ENCODE results near the gene KDM1A. TPM values are rescaled to one million over a fixed set of nuclear protein-coding genes. Genes with fewer than 3 reads are reported as not detected.

KDM1A gene
- total RNA-seq, 4 donors from 2014 or later = 44.4 to 56.5 (median 52.2) TPM

- Histone ChIP-seq H3K9me3 (no peaks in the 10 kb centered on the region), H3K4me3 (no peak overlapping the region), H3K4me1 (no peaks in the 10 kb centered on the region), H3K27me3 (no peaks in the 10 kb centered on the region), H3K36me3 (peaks cover 0 to 92% (median 0%) of the 10 kb centered on the region in 3 donors), H3K27ac (no peak overlapping the region)
- DNase-seq (ENCODE audit: low spot score in 2 of 2) = no peak
- WGBS, 2 donors = 86 to 97% methylated on average over 2 of the region's 2 CpGs
- TF ChIP-seq EP300 (IDR thresholded peaks at IDR 0.05) (no peak), POLR2A (IDR thresholded peaks at IDR 0.05) (no peak)
These were observed 46.1 kb downstream of the KDM1A start for GRCh38 chr1:23065385-23065784.

DNA sequence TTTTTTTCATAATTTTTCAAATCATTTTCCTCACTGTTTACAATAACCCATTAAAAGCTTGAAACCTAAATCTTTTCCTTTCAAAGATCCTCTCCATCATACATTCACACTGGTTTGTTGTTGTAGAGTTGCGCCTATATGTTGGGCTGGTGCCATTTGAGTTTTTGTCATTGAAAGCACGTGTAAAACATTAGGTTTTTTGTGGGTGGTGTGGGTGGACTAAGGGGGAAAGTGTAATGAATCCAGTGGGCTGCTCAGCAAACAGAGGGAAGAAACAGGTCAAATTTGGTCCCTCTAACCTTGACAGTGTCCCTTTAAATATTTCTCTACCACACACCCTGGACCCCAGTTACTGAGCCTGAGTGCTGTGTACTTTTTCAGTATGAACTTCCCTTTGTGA, 46.8 kb downstream of the KDM1A start:
- peaks cover 0 to 92% (median 0%) of the 10 kb centered on the region in 3 donors for H3K36me3 ChIP-seq
- TF ChIP-seq EP300 (IDR thresholded peaks at IDR 0.05) = no peak
- no peak for TF ChIP-seq CTCF (IDR thresholded peaks at IDR 0.05)
- TF ChIP-seq POLR2A (IDR thresholded peaks at IDR 0.05) = no peak
- H3K4me3 ChIP-seq = no peak overlapping the region
- no peaks in the 10 kb centered on the region for H3K9me3 ChIP-seq
- no peaks in the 10 kb centered on the region for H3K4me1 ChIP-seq
- H3K27me3 ChIP-seq = no peaks in the 10 kb centered on the region
- DNase-seq (ENCODE audit: low spot score in 2 of 2) = no peak
- no peak overlapping the region for H3K27ac ChIP-seq
- WGBS, 2 donors = 54 to 68% methylated on average over 2 of the region's 2 CpGs

GRCh38 chr1:23069149-23069548, 49.9 kb downstream of the KDM1A start:
- 87 to 88% methylated on average over 2 of the region's 2 CpGs for WGBS, 2 donors
- peaks cover 0 to 91% (median 2%) of the 10 kb centered on the region in 3 donors for H3K36me3 ChIP-seq

GRCh38 chr1:23069675-23070074, 50.4 kb downstream of the KDM1A start:
- H3K27ac ChIP-seq = no peak overlapping the region
- no peak overlapping the region for H3K4me3 ChIP-seq
- H3K36me3 ChIP-seq = peaks cover 0 to 91% (median 2%) of the 10 kb centered on the region in 3 donors
- no peaks in the 10 kb centered on the region for H3K9me3 ChIP-seq
- TF ChIP-seq POLR2A (IDR thresholded peaks at IDR 0.05) (no peak), CTCF (IDR thresholded peaks at IDR 0.05) (no peak), EP300 (IDR thresholded peaks at IDR 0.05) (no peak)
- WGBS, 2 donors = 84 to 85% methylated on average over 4 of the region's 4 CpGs
- no peaks in the 10 kb centered on the region for H3K4me1 ChIP-seq
- DNase-seq (ENCODE audit: low spot score in 2 of 2) = no peak
- no peaks in the 10 kb centered on the region for H3K27me3 ChIP-seq

More at GRCh38 chr1:23069149-23069548, 49.9 kb downstream of the KDM1A start:
- DNase-seq (ENCODE audit: low spot score in 2 of 2) = no peak
- Histone ChIP-seq H3K4me1 (no peaks in the 10 kb centered on the region), H3K9me3 (no peaks in the 10 kb centered on the region), H3K4me3 (no peak overlapping the region), H3K27ac (no peak overlapping the region), H3K27me3 (no peaks in the 10 kb centered on the region)
- no peak for TF ChIP-seq POLR2A (IDR thresholded peaks at IDR 0.05)
- TF ChIP-seq EP300 (IDR thresholded peaks at IDR 0.05) = no peak
- TF ChIP-seq CTCF (IDR thresholded peaks at IDR 0.05) = no peak

DNA sequence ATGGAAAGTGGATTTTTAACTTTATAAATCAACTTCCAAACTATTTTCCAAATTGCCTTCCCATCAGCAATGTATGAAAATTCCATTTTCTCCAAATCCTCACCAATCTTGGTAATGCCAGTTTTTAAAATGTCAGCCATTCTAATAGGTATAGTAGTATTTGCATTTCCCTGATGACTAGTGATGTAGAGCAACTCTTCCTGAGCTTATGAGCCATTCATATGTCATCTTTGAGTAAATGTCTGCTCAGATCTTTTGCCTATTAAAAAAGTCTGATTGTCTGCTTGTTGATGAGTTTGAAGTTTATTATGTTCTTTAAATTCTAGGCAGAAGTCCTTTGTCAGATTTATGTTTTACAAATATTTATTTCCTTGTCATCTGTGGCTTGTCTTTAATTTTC, 54.7 kb downstream of the KDM1A start:
- Histone ChIP-seq H3K4me3 (no peak overlapping the region), H3K27me3 (no peaks in the 10 kb centered on the region), H3K9me3 (no peaks in the 10 kb centered on the region), H3K36me3 (peaks cover 2 to 86% (median 2%) of the 10 kb centered on the region in 3 donors), H3K27ac (no peak overlapping the region), H3K4me1 (no peaks in the 10 kb centered on the region)
- no peak for TF ChIP-seq POLR2A (IDR thresholded peaks at IDR 0.05)
- TF ChIP-seq EP300 (IDR thresholded peaks at IDR 0.05) = no peak
- DNase-seq (ENCODE audit: low spot score in 2 of 2) = no peak

- Histone ChIP-seq H3K9me3 (no peaks in the 10 kb centered on the region), H3K4me3 (no peak overlapping the region), H3K27ac (no peak overlapping the region), H3K36me3 (peaks cover 0 to 85% (median 7%) of the 10 kb centered on the region in 3 donors), H3K4me1 (peaks cover 0 to 5% (median 0%) of the 10 kb centered on the region in 4 donors), H3K27me3 (no peaks in the 10 kb centered on the region)
- no peak for DNase-seq (ENCODE audit: low spot score in 2 of 2)
- 83 to 89% methylated on average over 6 of the region's 6 CpGs for WGBS, 2 donors
- no peak for TF ChIP-seq EP300 (IDR thresholded peaks at IDR 0.05)
These were observed 59.8 kb downstream of the KDM1A start for GRCh38 chr1:23079025-23079424.

DNA sequence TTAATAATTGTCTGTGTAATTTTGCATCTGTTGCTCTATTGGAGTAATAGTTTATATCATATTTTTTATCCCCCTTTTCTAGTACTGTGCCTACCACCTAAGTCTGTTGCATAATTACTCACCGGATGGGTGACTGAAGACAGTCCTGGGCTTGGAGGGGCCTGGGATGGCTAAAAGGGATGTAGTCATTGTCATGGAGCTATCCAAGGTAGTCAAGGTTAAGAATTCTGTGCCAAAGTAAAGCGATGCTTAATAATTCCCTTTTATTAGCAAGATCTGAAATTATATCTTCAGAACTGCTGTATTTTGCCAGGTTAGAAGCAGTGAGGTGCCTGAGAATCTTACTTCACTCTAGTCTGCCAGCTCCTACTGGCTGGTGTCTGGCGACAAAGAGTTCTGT, 61.6 kb downstream of the KDM1A start:
- no peaks in the 10 kb centered on the region for H3K9me3 ChIP-seq
- 91 to 92% methylated on average over 3 of the region's 3 CpGs for WGBS, 2 donors
- no peak overlapping the region for H3K4me3 ChIP-seq
- peaks cover 0 to 8% (median 0%) of the 10 kb centered on the region in 4 donors for H3K4me1 ChIP-seq
- TF ChIP-seq EP300 (IDR thresholded peaks at IDR 0.05) = no peak
- TF ChIP-seq POLR2A (IDR thresholded peaks at IDR 0.05) = no peak
- DNase-seq (ENCODE audit: low spot score in 2 of 2) = no peak
- peaks cover 0 to 91% (median 7%) of the 10 kb centered on the region in 3 donors for H3K36me3 ChIP-seq
- no peak overlapping the region for H3K27ac ChIP-seq
- no peaks in the 10 kb centered on the region for H3K27me3 ChIP-seq

All from tibial nerve (tissue), 4 donors.